HG02852 (cell line): ENCODE results near the gene CLSTN3.
"Not testable (repeated sequence)": the region's sequence is repeated elsewhere in the genome, so short reads cannot be mapped to it uniquely, and the experiment has no call there.

Experiments
- ATAC-seq: cut with Tn5 transposase; IDR thresholded peaks from one replicate; pipeline ENCODE4 v1.9.1; 2021; ENCODE audit warnings: mild to moderate bottlenecking, moderate library complexity; ENCODE audit not compliant: unreplicated experiment

Gene CLSTN3

GRCh38 chr12:7103837-7104584 is 26.2 kb upstream of the CLSTN3 start:
- ATAC-seq, result no peak

GRCh38 chr12:7106082-7106481 is 24.1 kb upstream of the CLSTN3 start:
- ATAC-seq, result no peak

- not testable (repeated sequence) for ATAC-seq
Observed at GRCh38 chr12:7107181-7107580, 23.0 kb upstream of the CLSTN3 start.

- no peak for ATAC-seq
Observed at GRCh38 chr12:7107636-7108002, 22.6 kb upstream of the CLSTN3 start.

DNA sequence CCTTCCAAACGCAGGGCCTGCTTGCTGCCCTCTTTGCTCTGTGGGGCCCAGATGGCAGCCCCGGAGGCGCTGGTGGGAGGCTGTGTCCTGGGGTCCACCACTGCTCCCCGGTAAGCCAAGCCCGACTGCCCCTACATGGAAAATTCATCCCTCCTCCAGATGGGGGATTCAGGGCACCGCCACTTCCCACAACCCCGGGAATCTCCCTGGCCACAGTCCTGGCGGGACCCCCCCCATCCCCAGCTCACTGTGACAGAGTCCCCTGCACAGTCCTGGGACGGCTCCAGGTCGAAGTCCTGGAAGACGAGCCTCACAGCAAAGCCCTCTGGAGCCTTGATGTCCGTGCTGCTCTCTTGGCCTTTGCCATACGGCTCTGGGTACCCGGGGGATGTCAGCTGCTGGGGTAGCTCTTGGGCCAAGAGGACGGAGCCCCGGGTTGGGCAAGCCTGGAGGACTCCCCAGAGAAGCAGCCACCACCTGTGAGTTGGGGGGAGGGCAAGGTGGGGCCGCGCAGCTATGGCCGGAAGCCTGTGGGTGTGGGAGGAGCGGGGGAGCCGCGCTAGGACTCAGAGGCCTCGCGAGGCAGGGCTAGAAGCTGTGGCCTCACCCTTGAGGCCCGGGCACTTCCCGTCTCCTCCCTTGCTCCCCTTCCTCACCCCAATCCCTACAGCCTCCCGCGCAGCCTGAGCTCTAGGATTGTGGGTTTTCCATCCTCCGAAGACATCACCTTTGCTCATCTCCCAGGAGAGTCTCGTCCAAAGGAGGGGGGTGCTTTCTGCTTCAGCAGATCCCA is 22.0 kb upstream of the CLSTN3 start:
- ATAC-seq, result peak; percentile 94

GRCh38 chr12:7108796-7109571 is 21.2 kb upstream of the CLSTN3 start, which contains the start of gene C1RL:
Gene C1RL, minus strand, starts transcription at chr12:7109214. Its CDS starts 34 bp downstream, at chr12:7109180.
- no peak for ATAC-seq

DNA sequence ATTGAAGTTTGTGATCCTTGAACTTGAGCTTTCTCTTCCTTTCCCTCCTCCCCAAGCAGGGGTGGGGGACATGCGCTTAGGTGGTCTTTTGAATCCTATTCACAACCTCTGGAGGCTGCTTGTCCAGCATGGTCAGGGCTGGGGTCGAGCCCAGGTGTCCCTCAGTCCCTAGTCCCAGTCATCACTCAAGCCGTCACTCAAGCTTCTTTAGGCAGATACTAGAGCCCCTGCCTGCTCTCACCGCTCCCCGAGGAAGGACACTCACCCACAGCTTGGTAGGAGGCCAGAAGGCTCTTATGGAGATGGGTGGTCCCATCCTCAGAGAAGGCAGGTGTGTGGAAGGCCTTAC is 20.6 kb upstream of the CLSTN3 start:
- no peak for ATAC-seq

- no peak for ATAC-seq
Observed at GRCh38 chr12:7110661-7111060, 19.5 kb upstream of the CLSTN3 start.

- ATAC-seq, result no peak
Observed at GRCh38 chr12:7112041-7112440, 18.1 kb upstream of the CLSTN3 start.

DNA sequence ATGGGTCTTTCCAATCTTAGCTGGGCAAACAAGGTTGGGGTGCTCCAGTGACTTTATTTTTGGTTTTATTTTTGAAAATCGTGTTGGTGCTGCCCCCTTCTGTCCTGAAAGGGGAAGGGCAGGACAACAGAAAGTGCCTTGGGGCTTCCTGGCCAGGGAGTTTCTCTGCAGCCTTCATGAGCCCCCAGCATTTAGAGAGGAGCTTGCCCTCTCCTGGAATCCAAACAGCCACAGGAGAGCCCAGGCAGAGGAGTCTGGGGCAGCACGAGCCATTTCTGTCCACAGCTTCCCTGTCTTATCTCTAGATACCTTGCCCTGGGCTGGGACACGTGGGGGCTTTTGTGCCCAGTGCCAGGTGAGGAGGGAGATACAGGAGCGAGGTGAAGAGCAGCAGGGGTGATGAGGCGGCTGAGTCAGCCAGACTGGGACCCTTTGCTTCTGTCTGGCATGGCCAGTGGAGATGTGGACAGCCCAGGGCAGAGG is 16.7 kb upstream of the CLSTN3 start:
- no peak for ATAC-seq

GRCh38 chr12:7114008-7114407 is 16.2 kb upstream of the CLSTN3 start:
- ATAC-seq, result no peak

GRCh38 chr12:7114851-7115250 is 15.3 kb upstream of the CLSTN3 start:
- ATAC-seq, result no peak

GRCh38 chr12:7116196-7116595 is 14.0 kb upstream of the CLSTN3 start:
- no peak for ATAC-seq

GRCh38 chr12:7116916-7117315 is 13.3 kb upstream of the CLSTN3 start:
- ATAC-seq, result no peak

GRCh38 chr12:7117670-7118069 is 12.5 kb upstream of the CLSTN3 start:
- no peak for ATAC-seq

DNA sequence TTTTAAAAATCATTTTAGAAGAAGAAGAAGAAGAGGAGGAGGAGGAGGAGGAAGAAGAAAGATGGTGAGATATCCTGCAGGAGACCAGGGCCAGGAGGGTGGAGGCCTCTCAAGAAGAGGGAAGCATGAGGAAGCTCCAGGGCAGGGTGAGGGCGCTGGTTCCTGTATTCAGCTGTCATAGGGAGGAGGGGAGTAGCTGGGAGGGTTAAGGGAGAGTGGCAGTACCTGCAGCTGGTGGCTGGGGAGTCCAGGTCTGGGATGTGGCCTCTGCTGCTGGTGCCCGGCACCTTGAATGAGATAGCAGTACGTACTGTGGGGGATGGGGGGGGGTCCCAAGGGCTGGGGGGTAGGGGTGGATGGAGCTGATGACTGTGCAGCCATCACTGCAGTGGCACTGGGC is 11.3 kb upstream of the CLSTN3 start:
- ATAC-seq, result no peak

DNA sequence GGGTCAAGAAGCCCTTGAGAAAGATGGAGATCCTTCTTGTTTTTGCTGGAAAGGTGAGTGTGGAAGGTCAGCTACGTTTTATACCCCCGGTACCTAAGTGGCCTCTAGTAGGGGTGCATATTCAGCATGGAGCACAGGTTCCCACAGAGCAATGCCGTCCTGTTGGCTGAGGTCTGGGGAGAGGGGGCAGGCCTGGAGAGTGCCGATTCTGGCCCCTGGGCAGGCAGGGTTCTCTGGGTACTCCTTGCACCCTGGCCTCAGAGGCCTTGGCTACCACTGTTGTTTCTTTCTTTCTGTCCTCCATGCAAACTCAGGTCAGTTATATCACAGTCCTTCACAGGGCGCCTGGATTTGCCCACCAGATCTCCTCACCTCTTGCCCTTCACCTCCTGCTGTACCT is 10.0 kb upstream of the CLSTN3 start:
- ATAC-seq, result no peak

GRCh38 chr12:7121324-7121723 is 8.8 kb upstream of the CLSTN3 start:
- no peak for ATAC-seq

DNA sequence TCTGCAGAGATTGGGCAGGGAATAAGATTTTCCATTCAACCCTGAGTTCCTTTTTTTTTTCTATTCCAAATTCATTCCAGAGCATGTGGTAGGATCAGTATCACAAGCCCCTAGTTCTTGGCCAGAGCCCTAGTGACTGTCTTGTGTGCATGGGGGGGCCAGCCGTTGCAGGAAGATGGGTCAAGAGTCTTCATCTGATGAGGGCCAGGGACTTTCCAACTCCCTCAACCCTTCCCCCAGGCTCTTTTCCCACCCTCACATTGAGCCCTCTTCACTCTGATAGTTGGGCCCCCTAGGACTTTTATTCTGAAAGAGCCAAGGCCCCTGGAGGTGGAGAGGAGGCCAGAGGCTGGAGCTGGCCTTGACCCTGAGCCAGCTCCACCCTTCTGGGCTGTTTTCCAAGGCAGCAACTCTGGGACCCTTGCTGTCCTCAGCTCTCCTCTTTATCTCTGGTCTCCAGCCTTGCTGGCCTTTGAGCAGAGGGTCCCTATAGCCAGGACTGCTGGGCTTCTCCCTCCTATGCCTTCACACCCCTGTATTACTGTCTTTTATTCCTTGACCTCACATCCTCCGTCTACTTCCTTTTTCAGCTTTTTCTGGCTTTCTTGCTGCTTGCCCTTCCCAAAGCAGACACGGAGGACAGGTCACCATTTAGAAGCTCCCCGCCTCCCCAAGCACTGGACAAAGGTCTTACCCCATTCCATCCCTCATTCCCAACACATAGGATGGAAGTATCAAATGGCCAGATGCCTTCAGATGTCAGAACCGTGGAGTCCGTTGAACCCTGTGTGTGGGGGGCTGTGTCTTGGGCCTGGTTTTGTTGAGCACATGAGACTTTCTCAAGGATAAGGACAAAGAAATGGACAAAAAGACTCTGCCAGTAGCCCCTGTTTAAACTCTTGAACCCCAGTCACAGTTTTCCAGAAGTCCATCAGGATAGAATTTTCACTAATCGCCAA is 7.1 kb upstream of the CLSTN3 start:
- ATAC-seq, result no peak

GRCh38 chr12:7123806-7124522 is 6.2 kb upstream of the CLSTN3 start:
- ATAC-seq, result no peak
